Activated effector memory CD4-positive, alpha-beta T cell treated with anti-CD3 and anti-CD28 coated beads, Interleukin-2, amount 50 U/mL, for 16 hours (primary cell): ENCODE data around the gene PYGO1.
A peak's percentile ranks its signal among the peaks of the same experiment; 100 is the strongest.
"Not testable (repeated sequence)": the region's sequence is repeated elsewhere in the genome, so short reads cannot be mapped to it uniquely, and the experiment has no call there.

Experiments used
- DNase-seq: peaks from one replicate; pipeline ENCODE4 v3.0.0-alpha.2; 2020

PYGO1 gene, protein sequence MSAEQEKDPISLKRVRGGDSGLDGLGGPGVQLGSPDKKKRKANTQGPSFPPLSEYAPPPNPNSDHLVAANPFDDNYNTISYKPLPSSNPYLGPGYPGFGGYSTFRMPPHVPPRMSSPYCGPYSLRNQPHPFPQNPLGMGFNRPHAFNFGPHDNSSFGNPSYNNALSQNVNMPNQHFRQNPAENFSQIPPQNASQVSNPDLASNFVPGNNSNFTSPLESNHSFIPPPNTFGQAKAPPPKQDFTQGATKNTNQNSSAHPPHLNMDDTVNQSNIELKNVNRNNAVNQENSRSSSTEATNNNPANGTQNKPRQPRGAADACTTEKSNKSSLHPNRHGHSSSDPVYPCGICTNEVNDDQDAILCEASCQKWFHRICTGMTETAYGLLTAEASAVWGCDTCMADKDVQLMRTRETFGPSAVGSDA

DNA sequence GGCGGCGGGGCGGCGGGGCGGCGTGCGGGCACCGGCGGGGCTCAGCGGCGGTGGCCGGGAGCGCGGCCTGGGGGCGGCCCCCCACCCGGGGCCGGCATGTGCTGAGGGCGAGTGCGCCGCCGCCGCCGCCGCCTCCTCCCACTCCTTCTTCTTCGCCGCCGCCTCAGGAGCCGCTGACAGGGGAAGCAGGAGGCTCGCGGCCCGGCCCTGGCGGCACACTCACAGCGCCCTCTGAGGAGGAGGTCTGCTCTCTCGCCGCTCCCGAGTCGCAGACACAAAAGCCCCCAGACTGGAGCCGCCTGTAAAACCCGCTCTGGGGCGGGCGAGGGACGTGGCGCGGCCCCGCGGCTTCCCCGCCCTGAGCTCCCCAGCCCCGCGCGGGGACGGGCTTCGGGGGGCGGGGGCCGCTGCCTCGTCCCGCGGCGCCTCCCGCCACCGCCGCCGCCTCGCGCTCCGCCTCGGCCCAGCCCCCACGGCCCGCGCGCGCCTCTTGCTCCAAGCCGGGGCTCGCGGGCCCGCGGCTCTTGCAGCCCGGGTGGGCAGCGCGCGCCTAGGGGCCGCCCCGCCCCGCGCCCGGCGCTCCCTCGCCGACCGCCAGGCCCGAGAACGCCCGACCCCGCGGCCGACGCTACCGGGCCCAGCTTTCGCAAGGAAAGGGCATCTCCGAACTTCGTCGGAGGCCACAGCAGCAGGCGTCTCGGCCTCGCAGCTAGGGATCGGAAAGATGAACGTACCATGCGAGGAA, at the start of gene PYGO1:
TSS of gene PYGO1 (minus strand) at position 276 of the 745 bp plus-strand sequence. CDS start 462 bp downstream, outside the sequence.
- peak; percentile 72 for DNase-seq

DNA sequence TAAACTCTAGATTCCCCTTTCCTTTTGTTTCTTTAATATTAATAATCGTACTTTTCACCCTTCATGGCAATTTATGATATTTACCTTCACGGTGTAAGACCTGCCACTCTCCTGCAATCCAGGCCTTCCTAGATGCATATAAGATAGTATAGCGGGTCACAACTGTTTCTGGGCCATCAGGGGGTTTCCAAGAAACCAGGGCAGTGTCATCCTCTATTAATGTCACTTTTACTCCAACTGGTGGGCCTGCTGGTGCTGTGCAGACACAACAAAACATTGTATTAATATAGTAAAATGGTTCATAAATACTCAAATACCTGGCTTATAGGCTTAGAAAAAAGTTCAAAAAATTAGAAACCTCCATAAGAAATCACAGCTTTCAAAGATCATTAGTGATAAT, 48.9 kb upstream of the PYGO1 start:
- no peak for DNase-seq

DNA sequence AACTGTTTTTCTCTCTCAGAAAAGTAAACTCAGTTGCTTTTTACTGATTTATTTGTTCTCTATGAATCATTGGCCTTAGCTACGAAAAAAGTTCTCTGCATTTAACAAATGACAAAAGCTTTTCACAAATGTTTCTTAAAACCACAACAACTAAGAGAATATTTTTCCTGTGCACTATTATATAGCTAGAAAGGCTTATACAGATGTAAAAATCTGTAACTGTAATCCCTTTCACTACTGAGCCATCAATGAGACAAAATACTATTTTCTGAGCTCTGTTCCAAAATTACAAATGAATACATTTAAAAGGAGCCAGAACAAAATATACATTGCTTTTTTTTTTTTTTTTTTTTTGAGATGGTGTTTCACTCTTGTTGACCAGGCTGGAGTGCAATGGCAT, 45.6 kb upstream of the PYGO1 start:
- no peak for DNase-seq

GRCh38 chr15:55632434-55632833, 44.3 kb upstream of the PYGO1 start:
- no peak for DNase-seq

DNA sequence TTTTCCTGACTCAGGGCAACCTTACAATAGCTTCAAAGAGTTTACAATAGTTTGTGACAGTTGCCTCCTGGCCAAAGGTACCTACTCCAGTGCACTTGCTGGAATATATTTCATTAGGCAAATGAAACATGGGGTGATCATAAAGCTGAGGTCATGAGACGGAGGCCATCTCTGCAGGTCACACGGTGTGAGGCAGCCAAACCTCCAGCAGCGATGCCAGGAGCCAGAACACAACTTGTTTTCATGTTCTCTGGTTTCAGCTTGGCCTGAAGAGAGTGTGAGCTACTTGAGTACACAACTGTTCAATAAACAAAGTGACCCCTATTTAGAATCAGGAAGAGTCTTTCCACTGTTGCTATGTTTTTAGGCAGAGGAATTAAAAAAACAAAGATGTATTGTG, 42.7 kb upstream of the PYGO1 start:
- no peak for DNase-seq

DNA sequence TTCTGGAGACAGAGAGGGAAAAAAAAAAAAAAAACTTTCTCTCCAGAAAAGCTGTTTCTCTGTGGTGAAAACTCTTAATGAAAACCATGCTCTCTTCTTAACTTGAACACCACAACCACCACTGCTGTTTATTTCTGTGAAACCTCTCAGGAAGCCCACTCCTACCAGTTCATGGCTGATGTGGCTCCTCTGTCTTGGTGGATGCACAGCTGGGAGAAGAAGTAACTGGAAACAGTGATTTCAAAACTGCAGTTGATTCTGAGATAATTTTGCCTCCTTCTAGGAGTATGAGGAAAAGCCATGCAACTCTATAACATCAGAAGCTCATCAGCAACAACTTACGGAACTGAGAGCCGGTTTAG, 40.2 kb upstream of the PYGO1 start:
- no peak for DNase-seq

GRCh38 chr15:55627730-55628368, 39.7 kb upstream of the PYGO1 start:
- no peak for DNase-seq

DNA sequence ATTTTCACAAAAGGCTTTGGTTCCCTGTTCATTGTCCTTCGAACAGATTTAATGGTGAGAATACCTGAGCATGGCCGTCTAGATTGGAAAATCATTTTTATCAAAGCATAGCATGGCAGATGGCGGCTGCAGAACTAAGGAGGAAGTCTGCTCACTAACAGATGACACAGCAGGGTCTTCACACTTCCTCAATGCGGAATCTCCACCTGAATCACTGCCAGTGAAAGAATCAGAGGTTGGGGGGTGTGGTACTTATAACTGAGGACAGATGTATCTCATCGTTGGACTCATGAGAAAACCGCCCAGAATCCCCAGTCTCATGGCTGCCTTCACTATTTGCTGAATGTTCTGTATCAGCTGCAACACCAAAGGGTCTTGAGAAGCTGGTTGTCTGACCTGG, 31.6 kb upstream of the PYGO1 start:
- no peak for DNase-seq

DNA sequence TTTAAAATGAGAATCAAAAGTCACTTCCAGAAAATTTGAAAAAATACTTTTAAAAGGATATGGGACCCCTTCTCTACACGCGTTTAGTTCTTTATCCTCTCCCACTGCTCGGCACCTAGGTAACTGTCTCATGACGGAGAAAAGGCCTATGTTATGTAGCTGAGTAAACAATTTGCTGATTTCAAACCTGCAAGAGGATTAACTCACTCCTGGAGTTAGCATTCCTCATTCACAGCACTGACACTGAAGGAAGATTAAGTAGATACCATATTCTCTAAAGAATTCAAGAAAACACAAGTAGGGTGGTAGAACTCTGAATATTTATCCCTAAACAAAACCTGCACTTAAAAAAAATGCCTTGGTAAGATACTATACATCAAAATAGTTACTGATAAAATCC, 30.2 kb upstream of the PYGO1 start:
- no peak for DNase-seq

DNA sequence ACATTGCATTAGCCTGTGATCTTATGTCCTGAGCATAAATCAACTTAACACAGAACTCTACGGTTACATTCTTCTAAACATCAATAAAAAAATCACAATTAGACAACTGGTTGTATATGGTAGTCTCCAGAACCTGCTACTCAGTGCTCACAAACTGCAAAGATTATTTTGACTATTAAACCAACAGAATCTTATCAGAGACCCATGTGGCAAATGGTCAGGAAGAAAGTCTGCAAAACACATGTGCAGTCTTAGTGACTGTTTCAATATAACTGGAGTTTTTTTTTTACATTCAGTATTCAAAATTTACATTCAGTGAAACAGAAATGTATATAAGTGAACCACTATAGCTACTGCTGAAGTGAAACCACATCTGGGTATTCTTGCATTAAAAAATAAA, 27.3 kb upstream of the PYGO1 start:
- no peak for DNase-seq

DNA sequence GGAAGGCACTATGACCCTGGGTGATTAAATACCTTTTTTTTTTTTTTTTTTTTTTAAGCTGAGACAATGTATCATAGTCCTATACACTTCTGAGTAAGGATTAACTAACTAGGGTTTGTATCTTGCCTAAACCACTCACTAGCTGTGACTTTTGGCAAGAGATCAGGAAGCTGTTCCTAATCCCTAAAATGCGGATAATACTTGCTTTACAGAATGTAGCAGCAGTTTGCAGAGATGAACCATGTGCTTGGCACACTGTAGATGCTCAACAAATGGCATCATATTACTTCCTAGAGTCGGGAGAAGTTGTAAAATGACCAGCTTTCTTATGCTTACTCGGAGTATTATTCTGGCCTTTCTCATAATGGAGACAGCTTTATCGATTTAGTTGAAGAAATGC, 25.6 kb upstream of the PYGO1 start:
- no peak for DNase-seq

- DNase-seq = no peak
These were observed 18.1 kb upstream of the PYGO1 start for GRCh38 chr15:55606214-55606613.

DNA sequence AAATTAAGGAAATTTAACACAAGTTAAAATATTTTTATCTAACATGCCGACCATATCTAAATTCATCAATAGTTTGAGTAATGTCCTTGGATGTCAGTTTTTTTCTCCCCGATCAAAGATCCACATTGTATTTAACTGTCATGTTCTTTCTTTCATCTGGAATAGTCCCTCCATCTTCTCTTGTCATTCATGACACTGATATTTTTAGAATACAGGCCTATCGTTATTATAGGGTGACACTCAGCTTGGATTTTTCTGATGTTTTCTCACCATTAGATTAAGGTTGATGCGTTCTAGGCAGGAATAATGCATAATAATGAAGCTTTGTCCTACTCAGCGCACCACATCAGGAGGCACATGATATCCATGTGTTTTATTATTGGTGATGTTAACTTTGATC, 13.2 kb upstream of the PYGO1 start:
- DNase-seq = no peak

- no peak for DNase-seq
These were observed 11.3 kb upstream of the PYGO1 start for GRCh38 chr15:55599439-55599838.

DNA sequence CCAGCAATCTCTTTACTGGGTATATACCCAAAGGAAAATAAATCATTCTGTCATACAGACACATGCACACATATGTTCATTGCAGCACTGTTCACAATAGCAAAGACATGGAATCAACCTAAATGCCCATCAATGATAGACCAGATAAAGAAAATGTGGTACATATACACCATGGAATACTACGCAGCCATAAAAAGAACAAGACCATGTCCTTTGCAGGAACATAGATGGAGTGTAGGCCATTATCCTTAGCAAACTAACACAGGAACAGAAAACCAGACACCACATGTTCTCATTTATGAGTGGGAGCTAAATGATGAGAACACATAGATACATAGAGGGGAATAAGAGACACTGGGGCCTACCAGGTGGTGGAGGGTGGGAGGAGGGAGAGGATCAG, 4.9 kb upstream of the PYGO1 start:
- DNase-seq = not testable (repeated sequence)

DNA sequence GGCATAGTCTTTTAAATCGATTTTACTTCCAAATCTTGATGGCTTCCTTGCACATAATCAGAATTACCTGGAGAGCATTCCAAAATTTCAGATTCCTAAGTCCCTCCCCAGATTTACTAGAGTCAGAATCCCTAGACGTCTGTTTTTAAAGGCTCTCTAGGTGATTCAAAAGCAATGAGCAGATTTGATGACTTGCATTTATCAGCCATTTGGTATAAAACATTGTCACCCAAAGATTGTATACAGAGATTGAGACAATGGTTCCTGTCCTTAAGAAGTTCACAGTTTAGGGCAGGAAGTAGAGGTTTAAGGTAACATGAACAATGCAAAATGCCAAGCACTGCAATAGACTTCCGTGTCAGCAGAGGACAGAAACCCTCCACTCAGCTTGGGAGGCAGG, 2.6 kb upstream of the PYGO1 start:
- no peak for DNase-seq

DNA sequence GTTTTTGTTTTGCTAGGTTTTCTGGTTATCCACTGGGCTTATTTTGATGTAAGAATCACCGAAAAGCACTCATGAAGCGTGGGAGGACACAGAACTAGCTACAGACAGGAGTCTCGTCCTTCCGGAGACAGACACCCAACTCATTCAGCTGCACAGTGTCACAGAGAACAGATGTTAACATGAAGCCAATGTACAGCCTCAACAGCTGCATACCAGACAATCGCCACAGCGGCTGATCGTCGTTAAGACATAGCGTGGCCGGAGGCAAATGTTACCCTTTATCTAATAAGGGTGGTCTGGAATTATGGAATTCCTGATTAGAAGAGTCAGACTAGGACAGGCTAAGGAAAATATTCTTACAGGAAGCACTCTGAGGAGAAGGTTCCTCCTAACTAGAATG, 1.1 kb upstream of the PYGO1 start:
- DNase-seq = no peak

- no peak for DNase-seq
These were observed 620 bp upstream of the PYGO1 start for GRCh38 chr15:55588815-55589115.

DNA sequence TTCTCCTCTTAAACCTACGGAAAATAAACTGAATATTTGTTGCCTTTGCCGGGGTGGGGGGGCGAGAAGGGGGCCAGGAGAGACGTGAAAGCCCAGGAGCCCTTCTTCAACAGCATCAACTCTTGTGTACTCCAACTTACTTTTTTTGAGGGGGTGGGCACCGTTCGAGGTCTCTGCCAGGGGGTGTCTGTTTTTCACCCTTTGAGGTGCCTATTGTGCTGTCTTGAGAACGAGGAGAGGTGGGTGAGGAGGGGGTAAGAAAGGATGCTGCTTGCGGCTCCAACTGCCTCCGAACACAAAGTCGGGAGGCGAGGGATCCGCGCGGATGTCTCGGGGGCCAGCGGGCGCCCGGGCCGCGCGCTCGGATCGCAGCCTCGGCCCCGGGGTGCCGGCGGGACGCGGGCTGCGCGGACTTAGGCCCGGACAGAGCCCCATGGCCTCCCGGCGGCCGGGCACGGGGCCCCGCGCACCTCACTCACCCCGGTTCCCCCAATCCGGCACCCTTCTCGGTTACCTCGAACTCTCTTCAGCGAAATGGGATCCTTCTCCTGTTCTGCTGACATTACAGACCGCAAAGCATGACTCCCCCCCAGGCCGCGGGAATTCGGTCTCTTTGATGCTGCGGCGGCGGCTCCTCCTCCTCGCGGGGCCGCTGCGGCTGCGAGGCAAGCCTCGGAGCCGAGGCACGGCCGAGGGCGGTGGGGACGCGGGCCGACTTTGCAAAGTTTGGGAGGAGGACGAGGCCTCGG, 650 bp downstream of the PYGO1 start:
- no peak for DNase-seq

- DNase-seq = no peak
These were observed 1.3 kb downstream of the PYGO1 start for GRCh38 chr15:55586808-55587207.

- DNase-seq = no peak
These were observed 11.2 kb downstream of the PYGO1 start for GRCh38 chr15:55576943-55577342.

DNA sequence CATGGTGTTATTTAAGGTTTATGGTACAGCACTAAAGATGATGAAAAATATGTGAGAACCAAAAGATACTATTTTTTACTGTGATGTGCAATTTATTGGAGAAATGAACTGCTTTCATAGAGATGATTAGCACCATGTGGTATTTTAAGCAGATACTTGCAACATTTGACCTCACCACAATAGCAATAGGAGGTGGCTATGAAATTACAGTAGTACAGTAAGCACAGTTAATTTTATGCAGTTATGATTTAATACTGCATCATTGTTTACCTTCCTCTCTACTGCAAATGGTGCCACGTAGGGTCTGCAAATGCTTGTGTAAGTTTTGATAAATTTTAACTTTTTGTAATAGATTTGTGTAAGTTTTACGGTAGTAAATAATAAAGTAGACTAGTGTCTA, 14.0 kb downstream of the PYGO1 start:
- DNase-seq = no peak

GRCh38 chr15:55573224-55573623, 14.9 kb downstream of the PYGO1 start:
- DNase-seq = no peak
